Mononuclear cell (primary cell): ENCODE measurements around the gene B9D2. TPM values are rescaled to one million over a fixed set of nuclear protein-coding genes. Genes with fewer than 3 reads are reported as not detected.

ENCODE experiments used
- H3K27me3 ChIP-seq: 2 replicates; pipeline ENCODE4 v1.6.0; 2011; ENCODE audit warnings: low read length, control low read depth; ENCODE audit not compliant: insufficient read depth
- H3K4me1 ChIP-seq: 2 replicates; pipeline ENCODE4 v1.5.1; 2011; ENCODE audit warnings: mild to moderate bottlenecking, low read length, control low read depth; ENCODE audit not compliant: insufficient read depth
- H3K4me3 ChIP-seq: 2 replicates; pipeline ENCODE4 v1.5.1; 2011; ENCODE audit warnings: mild to moderate bottlenecking, low read length, moderate library complexity
- H3K9me3 ChIP-seq: 2 replicates; pipeline ENCODE4 v1.5.1; 2011; ENCODE audit warnings: low read depth, mild to moderate bottlenecking, control low read depth, low read length
- total RNA-seq: library from RNA; depleted of rRNA; stranded (reverse); fragments of >200 nt; gene quantifications from one replicate; pipeline ENCODE4 v1.2.3, GENCODE V29; 2012

Gene B9D2
- total RNA-seq, 1 donor, result 3.8 TPM

- H3K27me3 ChIP-seq, result no peaks in the 10 kb centered on the region
- H3K4me3 ChIP-seq, result no peak overlapping the region
- peaks cover 92% of the 10 kb centered on the region for H3K4me1 ChIP-seq
- no peaks in the 10 kb centered on the region for H3K9me3 ChIP-seq
Measured at GRCh38 chr19:41330946-41331678, 32.8 kb downstream of the B9D2 start.

- H3K27me3 ChIP-seq, result no peaks in the 10 kb centered on the region
- H3K9me3 ChIP-seq, result no peaks in the 10 kb centered on the region
- no peak overlapping the region for H3K4me3 ChIP-seq
- H3K4me1 ChIP-seq, result peaks cover 92% of the 10 kb centered on the region
Measured at GRCh38 chr19:41330481-41330880, 33.5 kb downstream of the B9D2 start.

- H3K27me3 ChIP-seq, result no peaks in the 10 kb centered on the region
- H3K4me1 ChIP-seq, result peaks cover 92% of the 10 kb centered on the region
- H3K4me3 ChIP-seq, result no peak overlapping the region
- H3K9me3 ChIP-seq, result no peaks in the 10 kb centered on the region
Measured at GRCh38 chr19:41328842-41329225, 35.1 kb downstream of the B9D2 start.

GRCh38 chr19:41328157-41328841 lies 35.6 kb downstream of the B9D2 start:
- H3K4me3 ChIP-seq, result peak overlapping the region; percentile 33
- H3K4me1 ChIP-seq, result peaks cover 92% of the 10 kb centered on the region
- no peaks in the 10 kb centered on the region for H3K27me3 ChIP-seq
- H3K9me3 ChIP-seq, result no peaks in the 10 kb centered on the region

GRCh38 chr19:41327576-41328156 lies 36.3 kb downstream of the B9D2 start:
- Histone ChIP-seq H3K9me3 (no peaks in the 10 kb centered on the region), H3K4me1 (peaks cover 95% of the 10 kb centered on the region), H3K4me3 (peak overlapping the region; percentile 33), H3K27me3 (no peaks in the 10 kb centered on the region)

GRCh38 chr19:41327076-41327575 lies 36.8 kb downstream of the B9D2 start:
- H3K9me3 ChIP-seq, result no peaks in the 10 kb centered on the region
- H3K4me1 ChIP-seq, result peaks cover 98% of the 10 kb centered on the region
- H3K27me3 ChIP-seq, result no peaks in the 10 kb centered on the region
- peak overlapping the region; percentile 33 for H3K4me3 ChIP-seq

- H3K9me3 ChIP-seq, result no peaks in the 10 kb centered on the region
- H3K27me3 ChIP-seq, result no peaks in the 10 kb centered on the region
- H3K4me3 ChIP-seq, result no peak overlapping the region
- peaks cover 99% of the 10 kb centered on the region for H3K4me1 ChIP-seq
Measured at GRCh38 chr19:41325947-41326706, 37.8 kb downstream of the B9D2 start.

GRCh38 chr19:41325640-41325946 lies 38.4 kb downstream of the B9D2 start:
- Histone ChIP-seq H3K4me1 (peaks cover 96% of the 10 kb centered on the region), H3K4me3 (no peak overlapping the region), H3K9me3 (no peaks in the 10 kb centered on the region), H3K27me3 (no peaks in the 10 kb centered on the region)

- peaks cover 91% of the 10 kb centered on the region for H3K4me1 ChIP-seq
- no peaks in the 10 kb centered on the region for H3K27me3 ChIP-seq
Measured at GRCh38 chr19:41324921-41325639, 38.9 kb downstream of the B9D2 start.

GRCh38 chr19:41324231-41324702 lies 39.7 kb downstream of the B9D2 start:
- no peaks in the 10 kb centered on the region for H3K27me3 ChIP-seq
- H3K9me3 ChIP-seq, result no peaks in the 10 kb centered on the region
- no peak overlapping the region for H3K4me3 ChIP-seq
- H3K4me1 ChIP-seq, result peaks cover 83% of the 10 kb centered on the region

More at GRCh38 chr19:41324921-41325639, 38.9 kb downstream of the B9D2 start:
- no peaks in the 10 kb centered on the region for H3K9me3 ChIP-seq
- no peak overlapping the region for H3K4me3 ChIP-seq

GRCh38 chr19:41323430-41324125 lies 40.4 kb downstream of the B9D2 start:
- Histone ChIP-seq H3K4me3 (no peak overlapping the region), H3K27me3 (no peaks in the 10 kb centered on the region), H3K4me1 (peaks cover 76% of the 10 kb centered on the region), H3K9me3 (no peaks in the 10 kb centered on the region)

- H3K4me3 ChIP-seq, result no peak overlapping the region
- no peaks in the 10 kb centered on the region for H3K9me3 ChIP-seq
- H3K27me3 ChIP-seq, result no peaks in the 10 kb centered on the region
- H3K4me1 ChIP-seq, result peaks cover 70% of the 10 kb centered on the region
Measured at GRCh38 chr19:41323023-41323422, 40.9 kb downstream of the B9D2 start.

GRCh38 chr19:41322451-41322850 lies 41.5 kb downstream of the B9D2 start:
- no peaks in the 10 kb centered on the region for H3K27me3 ChIP-seq
- H3K4me3 ChIP-seq, result no peak overlapping the region
- peaks cover 64% of the 10 kb centered on the region for H3K4me1 ChIP-seq
- H3K9me3 ChIP-seq, result no peaks in the 10 kb centered on the region
